ENCODE measurements around the gene MYADML2.
"Not testable (repeated sequence)": the region's sequence is repeated elsewhere in the genome, so short reads cannot be mapped to it uniquely, and the experiment has no call there.

MYADML2 gene

DNA sequence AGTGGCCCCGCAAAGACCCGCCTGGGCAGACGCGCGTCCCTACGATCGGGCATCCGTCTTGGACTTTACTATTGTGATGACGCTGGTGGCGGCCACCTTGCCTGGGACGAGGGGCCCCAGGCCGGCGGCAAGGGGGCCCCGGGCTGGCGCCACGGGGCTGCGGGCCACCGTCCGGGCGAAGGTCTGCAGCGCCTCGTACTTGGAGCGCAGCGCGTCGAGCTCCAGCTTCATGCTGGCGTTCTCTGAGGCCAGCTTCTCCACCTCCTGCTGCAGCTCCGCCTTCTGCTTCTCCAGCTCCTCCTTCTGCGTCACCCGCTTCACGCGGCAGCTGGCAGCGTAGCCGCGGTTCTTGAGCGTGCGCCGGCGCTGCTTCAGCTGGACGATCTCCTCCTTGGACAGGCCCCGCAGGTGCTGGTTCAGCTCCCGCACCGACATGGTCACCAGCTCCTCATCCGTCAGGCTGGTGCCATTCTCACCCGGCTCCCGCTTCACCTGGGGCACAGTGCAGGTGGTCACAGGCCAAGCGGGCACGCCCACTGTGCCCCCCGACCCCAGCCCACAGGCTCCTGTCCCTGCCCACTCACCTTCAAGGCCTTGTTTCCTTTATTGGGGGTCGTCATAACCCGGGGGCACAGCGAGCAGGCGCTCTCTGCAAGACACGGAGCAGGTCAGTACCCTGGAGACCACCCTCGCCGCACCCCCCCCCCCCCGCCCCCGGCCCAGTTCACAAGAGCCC lies 24.3 kb downstream of the MYADML2 start:
- no peak for DNase-seq

DNA sequence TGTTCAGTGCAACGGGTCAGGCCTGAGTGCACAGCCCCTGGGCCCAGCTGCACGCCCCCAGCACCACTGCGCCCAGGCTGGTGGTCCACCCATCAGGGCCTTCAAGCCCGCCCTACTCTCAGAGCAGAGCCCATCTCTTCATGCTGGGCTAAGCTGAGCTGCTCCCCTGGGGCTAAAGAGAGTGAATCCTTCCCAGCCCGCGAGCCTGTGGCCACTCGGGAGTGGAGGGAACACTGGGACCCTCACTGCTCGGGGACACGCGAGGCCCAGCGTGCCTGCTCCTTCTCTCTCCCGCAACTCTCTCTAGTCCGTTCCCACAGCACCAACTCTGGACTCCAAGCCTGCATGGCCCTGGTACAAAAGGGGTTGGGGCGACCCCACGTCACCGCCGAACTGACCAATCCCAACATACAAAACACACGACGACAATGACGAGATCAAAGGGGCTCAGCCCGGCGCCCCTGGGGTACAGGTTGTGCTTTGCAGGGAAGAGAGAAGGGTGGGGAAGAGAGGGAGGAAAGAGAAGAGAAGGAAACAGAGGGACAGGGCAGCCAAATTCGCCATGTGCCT lies 25.0 kb downstream of the MYADML2 start:
- DNase-seq = no peak

DNA sequence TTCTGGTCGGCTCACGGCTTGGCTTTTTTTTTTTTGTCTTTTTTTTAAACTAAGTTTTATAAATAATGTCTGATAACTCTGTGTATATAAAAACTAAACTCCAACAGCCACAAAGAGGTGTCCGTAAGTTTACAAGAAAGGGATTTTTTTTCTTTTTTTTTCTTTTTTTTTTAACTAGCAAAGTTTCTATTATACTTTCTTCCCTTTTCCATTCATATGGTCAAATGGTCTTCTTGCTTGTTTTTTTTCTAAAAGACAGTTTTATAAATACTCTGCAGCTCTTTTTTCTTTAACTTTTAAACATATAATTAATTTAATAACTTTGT lies 25.5 kb downstream of the MYADML2 start:
- DNase-seq = no peak

DNA sequence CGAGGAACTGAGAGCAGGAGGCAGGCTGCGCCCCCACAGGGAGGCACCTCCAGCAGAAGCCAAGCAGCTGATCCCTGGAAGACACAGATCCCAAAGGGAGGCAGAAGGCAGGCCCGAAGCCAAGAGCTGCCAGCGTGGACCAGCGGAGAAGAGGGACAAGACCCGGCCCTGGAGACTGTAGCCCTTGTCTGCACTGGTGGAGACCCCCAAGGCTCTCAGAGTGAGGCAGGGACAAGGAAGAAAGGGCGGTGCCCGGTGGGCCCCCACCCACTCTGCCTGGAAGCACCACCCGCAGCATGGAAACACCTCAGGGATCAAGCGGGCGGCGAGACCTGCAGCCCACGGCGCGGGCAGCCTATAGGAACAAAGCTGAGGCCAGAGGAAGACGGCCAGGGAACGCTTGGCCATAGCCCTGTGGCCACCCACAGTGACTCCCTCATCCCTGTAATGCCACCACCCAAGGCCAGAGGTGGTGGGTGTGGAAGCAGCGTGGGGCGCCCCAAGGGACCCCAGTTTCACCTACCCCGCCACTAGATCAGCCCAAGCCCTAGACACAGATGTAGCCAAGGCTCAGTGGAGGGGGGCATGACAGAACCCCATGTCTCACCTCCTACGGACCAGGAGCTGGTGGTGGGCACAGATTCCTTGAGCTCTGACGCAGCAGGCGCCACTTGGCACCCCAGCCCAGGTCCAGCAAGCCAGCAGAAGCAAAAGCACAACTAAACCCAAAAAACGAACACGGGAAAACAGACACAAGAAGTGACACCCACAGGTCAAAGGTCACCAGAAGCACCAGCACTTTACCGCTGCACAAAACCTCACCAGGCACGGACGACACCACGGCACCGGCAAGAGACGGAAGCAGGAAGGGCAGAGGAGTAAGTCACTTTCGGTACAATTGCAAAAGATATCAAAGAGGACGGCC lies 26.2 kb downstream of the MYADML2 start:
- DNase-seq = no peak

DNA sequence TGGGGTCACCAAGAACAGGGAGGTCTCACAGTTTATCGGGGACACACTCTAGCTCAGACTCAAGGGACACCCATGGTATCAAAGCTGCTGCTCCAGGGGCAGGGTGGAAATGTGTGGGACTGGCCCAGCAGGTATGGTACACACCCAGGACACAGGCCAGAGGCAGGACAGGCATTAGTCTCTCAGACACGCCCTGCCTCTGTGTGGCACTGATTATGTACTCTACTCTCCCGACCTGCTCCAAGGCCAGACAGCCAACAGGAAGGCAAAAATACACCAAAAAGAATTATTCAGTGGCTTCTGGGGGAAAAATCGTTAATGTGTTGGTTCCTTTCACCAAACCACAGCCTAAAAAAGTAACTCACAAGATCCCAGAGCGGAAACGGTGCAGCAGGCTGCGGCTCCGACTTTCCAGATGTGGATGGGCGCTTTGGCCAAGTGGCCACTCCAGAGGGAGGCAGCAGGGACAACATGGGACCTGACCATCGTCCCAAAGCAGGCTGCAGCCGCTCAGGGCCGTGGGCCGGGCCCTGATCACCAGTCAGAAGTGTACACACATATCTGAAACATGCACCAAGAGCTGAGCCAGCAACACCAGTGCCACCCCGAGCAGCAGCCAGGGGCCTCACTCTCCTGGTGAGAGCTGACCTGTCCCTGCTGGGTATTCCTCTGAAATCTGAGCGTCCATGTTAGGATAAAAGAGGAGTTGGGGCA lies 28.0 kb downstream of the MYADML2 start:
- DNase-seq = no peak

DNA sequence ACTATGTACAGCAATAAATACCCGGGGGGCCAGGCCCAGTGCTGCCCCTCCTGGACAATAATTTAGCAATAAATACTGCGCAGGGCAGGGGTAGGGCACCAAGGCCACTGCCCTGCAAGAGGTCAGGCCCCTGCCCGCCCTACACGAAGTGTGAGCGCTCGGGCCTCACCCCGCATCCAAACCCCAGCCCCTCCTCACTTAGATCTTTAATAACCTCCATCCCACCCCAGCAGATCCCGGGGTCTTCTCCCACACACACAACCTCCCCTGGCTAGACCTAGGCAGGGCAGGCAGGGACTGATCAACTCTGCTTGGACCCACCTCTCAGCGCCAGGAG lies 28.7 kb downstream of the MYADML2 start:
- not testable (repeated sequence) for DNase-seq

DNA sequence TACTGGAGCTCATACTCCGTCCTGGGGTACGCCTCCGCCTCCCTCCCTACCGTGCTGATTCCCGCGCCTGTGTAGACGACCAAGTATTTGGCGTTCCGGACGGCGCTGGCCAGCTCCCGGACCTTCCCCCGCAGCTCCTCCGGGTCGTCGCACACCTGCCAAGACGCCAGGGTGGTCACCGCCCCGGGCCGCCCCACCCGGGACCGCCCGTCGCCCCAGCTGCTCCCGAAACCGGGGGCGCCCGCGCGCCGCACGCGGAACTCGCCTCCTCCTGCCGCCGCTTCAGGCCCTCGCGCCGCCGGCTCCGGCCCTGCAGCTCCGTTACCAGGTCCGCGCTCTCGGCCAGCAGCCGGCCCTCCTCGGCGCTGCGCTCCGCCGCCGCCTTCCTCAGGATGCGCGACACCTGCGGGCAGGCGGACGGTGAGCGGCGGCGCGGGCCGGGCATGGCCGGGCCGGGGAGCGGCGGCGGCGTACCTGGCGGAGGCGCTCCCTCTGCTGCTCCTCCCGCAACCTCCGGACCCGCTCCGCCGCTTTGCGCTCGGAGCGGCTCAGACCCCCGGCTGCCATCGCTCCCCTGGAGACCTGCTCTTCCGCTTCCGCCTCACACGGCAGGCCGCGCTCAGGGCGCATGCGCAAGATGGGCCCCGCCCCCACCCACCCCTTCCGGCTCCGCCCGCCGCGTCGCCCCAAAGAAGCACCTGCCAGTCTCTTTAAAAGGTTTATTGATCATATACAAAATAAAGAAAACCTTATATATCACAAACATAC lies 29.3 kb downstream of the MYADML2 start, which contains the start of gene SIRT7:
Gene SIRT7, minus strand, starts transcription at position 612 of the 768 bp plus-strand sequence. Its CDS starts 45 bp downstream, at position 567.
- peak; percentile 12 for DNase-seq

DNA sequence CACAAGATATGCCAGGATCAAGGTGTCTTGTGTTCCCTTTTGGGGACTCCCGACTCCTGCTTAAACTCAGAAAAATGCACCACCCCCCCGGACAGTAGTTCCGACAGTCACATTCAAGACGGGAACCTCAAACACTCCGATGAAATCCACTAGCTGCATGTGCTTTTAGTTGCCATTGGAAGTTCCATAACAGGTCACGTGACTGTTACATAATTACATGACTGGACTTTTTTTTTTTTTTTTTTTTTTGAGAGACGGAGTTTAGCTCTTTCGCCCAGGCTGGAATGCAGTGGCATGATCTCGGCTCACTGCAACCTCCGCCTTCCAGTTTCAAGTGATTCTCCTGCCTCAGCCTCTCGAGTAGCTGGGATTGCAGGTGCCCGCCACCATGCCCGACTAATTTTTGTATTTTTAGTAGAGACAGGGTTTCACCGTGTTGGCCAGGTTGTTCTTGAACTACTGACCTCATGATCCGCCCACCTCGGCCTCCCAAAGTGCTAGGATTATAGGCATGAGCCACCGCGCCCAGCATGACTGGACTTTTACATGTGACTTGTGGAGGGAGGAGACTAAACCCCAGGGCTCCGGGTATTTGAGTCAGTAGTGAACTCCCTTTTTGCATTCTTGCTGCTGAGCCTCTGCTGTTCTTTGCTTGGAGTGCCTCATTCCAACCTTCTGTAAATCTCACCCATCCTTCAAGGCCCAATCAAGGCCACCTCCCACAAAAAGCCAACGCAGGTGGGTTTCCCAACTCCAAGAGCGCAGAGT lies 30.6 kb downstream of the MYADML2 start:
- no peak for DNase-seq

DNA sequence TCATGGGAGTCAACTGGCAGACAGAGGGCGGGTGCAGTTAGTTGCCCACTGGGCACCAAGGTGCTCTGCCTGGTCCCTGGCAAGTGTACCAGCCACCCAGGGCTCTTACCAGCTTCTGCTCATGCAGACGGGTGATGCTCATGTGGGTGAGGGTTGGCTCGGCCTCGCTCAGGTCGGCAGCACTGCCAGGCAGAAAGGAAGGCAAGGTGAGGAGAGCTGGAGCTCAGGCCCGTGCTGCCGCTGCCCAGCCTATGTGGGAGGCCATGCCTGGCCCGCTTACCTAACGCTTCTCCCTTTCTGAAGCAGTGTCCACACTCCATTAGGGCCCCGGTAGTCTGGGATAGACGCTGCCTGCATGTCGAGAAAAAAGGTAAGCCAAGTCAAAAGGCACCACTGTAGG lies 31.7 kb downstream of the MYADML2 start:
- no peak for DNase-seq

DNA sequence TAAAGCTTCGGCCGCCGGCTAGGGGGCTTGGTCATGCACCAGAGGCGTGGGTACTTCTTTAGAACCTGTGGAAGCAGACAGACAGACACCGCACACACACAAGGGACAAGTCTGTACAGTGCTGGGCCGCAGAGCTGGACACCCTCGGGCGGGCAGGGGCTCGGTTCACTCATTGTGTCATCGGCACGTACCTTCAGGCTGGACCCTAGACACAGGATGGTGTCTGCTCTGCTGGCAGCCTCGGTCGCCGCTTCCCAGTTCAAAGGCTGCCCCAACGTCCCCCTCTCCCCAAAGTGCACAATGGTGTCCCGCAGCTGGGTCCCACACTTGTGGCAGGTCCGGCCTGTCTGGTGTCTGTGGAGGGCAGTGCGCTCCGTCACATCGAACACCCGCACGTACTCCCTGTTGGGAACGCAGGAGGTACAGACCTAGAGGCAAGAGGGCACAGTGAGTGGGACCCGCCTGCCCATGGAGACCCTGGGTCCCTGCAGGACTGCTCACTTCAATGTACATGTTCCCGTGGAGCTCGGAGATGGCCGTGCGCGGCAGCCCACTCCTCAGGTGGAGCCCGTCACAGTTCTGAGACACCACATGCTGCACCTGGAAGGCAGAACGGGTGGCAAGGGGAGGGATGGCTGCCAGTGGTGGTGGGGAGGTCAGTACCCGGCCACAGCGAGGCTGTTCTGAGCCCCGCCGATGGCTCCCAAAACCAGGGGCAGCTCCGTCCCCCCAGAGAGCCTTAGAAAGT lies 32.8 kb downstream of the MYADML2 start:
- no peak for DNase-seq

DNA sequence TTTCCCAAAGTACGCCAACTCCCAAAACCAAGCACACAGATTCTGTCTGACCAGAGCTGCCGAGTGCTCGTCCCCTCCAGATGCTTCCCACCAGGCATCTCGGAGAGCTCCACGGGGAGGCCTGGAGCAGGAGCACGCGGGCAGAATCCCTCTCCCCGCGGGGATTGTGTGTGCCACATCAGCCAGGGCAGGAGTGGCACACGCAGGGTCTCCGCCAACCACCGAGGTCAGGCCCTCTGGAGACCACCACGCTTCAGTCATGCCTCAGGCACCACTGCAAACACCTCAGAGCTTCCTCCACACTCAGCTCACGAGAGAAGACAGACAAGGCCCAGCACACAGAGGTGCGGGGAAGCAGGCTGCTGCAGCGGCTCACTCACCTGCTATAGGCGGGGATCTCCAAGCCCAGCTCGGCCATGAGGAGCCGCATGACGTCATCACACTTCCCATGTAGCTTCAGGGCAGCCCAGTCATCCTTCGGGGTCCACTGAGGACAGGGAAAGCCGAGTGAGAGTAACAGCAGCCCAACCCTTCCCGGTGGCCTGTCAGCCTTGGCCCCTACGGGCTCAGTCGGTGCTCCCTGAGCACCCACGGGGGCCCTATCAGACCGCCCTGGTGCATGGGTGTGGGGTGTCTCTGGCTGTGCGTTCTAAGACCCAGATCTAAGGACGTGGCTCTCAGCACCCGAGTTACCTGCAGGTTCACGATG lies 33.5 kb downstream of the MYADML2 start:
- DNase-seq = no peak

DNA sequence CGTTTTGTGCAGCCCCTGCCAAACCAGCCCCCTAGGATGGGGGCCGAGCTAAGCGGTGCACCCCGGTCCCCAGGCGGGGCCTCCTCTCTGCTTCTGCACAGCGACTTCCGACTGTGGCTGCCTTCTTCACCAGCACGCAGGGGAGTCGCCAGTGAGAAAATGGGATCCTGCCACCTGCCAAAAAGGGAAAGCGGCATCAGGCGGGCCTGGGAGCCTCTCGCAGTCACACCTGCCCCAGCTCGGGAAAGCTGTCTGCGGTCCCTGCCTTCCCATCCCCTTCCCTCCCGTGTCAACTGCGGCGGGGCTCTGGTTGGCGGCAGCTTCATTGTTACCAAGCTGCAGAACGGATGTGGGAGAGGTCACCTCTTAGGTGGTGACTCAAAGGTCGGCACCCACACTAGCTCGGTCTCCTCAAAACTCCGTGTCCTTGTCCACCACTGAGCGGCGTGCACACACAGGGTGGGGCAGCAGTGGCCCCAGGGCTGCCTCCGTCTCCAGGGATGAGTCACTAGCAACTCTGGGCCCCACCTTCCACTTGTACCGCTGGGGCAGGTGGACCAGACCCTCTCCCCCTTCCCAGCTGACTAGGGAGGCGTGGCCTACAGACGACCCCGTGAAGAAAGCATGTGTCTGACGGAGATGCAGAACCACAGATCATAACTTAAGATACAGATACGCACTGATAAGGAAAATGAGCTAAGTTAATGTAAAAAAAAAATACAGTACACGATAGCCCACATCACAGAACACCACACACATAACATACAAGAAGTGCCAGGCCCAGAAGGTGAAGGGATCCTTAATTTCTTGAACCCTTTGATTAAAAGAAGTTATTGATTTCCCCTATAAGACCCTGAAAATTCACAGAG lies 34.4 kb downstream of the MYADML2 start:
- no peak for DNase-seq

DNA sequence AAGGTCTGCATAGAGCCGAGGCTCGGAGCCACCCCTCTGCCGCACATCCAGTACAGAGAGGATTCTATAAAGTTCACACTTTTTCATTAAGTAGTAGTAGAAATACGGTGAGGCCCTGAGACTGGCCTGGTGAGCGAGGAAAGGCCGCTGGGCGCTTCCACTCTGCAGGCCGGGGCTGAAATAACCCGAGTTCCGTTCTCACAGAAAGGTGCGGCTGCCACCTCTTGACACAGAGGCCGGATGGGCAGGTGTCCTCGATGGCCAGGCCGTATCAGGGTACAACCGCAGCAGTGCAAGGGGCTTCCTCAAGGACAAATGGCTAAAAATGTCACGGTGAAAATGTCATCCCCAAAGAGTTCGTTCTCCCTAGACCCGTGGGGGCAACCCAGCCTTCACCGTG lies 35.1 kb downstream of the MYADML2 start:
- DNase-seq = no peak

DNA sequence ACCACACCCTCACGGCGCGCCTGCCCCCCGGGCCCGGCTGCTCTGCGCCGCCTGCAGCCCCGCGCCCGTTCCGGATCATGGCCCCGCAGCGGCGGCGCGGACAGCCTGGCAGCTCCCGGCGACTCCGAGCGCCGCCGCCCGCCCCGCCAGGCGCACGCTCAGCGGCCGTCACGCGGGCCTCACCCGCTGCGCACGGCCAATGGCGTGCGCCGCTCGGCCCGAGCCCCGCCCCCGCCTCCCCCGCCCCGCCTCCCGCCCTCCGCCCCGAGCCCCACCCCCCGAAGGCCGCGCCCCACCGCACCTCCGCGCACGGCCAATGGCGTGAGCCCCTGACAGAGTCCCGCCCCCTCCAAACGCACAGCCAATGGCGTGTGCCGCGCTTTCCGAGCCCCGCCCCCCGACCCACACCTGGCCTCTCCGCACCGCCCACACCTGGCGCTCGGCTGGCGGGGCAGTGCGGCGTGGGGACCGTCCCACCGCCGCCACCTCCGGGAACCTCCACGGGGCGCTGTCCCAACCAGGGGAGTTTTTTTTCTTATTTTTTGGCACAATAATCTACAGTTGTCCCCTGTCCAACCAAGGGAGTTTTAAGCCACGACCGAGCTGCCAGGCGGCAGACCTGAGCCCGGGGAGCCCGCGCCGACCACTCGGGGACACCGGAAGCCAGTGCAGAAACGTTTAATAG lies 35.6 kb downstream of the MYADML2 start, which contains the start of gene PCYT2:
Gene PCYT2, minus strand, starts transcription at position 123 of the 685 bp plus-strand sequence. Its CDS starts 44 bp downstream, at position 79.
- peak; percentile 67 for DNase-seq

DNA sequence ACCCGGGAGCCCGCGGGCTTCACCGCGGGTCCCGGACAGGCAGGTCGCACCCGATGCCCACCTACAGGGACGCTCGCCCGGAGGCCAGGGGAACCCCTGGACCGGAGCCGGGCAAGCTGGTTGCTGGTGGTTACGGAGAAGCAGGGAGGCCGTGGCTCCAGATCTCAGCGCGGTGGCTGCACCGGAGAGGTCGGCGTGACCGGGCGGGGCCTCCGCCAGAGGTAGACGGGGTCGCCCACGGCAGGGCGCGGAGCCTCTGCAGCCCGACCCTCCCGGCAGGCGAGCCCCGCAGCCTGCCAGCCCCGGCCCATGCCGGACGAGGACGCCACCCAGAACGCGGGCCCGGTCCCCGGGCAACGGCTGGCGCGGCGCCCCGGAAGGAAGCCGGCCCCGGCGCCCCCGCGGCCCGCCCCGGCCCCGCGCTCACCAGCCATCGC lies 36.2 kb downstream of the MYADML2 start:
- no peak for DNase-seq

DNA sequence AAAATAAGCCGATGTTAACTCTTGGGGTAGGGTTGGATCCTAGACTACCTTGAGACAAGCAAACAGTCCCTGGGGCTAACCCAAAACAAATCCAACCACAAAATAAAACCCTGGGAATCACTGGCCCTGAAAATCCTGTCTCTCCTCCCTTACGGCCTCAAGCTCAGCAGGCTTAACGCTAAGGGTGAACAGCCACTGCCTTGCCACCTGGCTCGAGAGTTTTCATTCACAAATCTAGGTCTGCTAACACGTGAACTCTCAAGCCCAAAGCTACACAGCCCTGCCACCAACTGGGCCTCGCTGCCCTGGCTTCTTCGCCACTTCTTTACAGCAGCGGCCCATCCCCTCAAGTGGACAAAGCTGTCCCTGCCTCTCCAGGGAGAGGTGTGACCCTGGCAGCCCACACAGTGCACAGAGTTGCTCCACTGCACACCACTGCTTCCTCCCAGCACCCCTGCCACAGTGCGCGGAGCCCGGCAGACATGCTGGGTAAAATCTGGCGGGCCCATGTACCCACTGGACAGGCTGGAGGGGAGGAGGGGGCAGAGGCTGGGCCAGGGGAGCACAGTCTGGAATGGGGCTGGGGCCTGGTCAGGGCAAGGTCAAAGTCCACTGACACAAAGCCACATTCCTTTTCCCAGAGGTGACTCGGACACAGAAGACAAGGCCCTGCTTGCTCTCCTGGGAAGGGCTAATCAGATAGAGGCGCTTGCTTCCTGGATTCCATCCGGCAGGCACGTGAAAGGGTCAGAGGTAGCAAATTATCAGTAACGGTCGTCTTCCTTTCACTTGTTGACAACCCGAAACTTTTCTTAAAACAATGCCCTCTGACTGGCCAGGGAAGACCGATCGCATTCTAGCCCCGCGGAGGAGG lies 36.8 kb downstream of the MYADML2 start:
- DNase-seq = no peak

DNA sequence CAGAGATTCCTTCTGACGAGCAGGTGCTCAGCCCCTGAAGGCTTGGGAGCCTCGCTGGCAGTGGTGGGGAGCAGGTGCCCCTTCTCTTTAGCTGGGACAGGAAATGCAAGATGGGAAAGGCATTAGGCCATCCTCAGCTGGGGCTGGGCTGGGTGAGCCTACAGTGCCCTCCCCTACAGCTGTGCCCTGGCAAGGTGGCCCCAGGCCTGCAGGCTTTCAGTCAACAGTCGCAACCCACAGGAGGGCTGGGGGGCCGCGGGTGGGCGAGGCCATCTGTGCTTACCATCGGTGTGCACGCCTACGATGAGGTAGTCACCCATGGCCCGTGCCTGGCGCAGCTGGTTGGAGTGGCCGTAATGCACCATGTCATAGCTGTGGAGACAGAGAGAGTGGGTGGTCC lies 37.8 kb downstream of the MYADML2 start:
- no peak for DNase-seq
